Measurements from ENCODE around the gene MYO1D.

- TF ChIP-seq, protein P1, sequence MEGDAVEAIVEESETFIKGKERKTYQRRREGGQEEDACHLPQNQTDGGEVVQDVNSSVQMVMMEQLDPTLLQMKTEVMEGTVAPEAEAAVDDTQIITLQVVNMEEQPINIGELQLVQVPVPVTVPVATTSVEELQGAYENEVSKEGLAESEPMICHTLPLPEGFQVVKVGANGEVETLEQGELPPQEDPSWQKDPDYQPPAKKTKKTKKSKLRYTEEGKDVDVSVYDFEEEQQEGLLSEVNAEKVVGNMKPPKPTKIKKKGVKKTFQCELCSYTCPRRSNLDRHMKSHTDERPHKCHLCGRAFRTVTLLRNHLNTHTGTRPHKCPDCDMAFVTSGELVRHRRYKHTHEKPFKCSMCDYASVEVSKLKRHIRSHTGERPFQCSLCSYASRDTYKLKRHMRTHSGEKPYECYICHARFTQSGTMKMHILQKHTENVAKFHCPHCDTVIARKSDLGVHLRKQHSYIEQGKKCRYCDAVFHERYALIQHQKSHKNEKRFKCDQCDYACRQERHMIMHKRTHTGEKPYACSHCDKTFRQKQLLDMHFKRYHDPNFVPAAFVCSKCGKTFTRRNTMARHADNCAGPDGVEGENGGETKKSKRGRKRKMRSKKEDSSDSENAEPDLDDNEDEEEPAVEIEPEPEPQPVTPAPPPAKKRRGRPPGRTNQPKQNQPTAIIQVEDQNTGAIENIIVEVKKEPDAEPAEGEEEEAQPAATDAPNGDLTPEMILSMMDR (IDR thresholded peaks at IDR 0.05; ENCODE audit: low read depth, low read length) = no peak
- TF ChIP-seq EZH2phosphoT487 (IDR thresholded peaks at IDR 0.05; ENCODE audit: low read depth) = no peak
These were observed 75.7 kb downstream of the MYO1D start for GRCh38 chr17:32801193-32801592.

Data from OCI-LY3 (cell line).